Endothelial cell of umbilical vein (primary cell): Measurements from ENCODE around the gene GRID2. TPM values are rescaled to one million over a fixed set of nuclear protein-coding genes. Genes with fewer than 3 reads are reported as not detected.

ENCODE experiments used
- BruUV-seq: library from RNA; stranded (reverse); fragments of 400-500 nt; replicated peaks from 2 replicates; lab custom pipeline; 2021; lab: Mats Ljungman, UMichigan
- CTCF ChIA-PET: fragments of 300-600, 350-600 bp; sonication (Branson Sonifier 250); formaldehyde crosslinking; loops from one replicate; lab custom pipeline; 2021; ENCODE audit warnings: antibody characterized with exemption, inconsistent platforms; lab: Charles Lee
- POLR2A ChIA-PET: fragments of 300-600, 350-600 bp; sonication (Branson Sonifier 250); formaldehyde crosslinking; loops from one replicate; lab custom pipeline; 2021; ENCODE audit warnings: antibody characterized with exemption, inconsistent platforms; lab: Charles Lee
- DNase-seq: peaks from one replicate; pipeline ENCODE4 v3.0.0-alpha.2; 2011; ENCODE audit warnings: low read depth, low spot score
- FAIRE-seq: peaks from 2 replicates; lab custom pipeline; 2011; peaks lifted over from hg19 to GRCh38; lab: Jason Lieb, UNC
- H2AFZ ChIP-seq: 2 replicates; pipeline ENCODE4 v1.6.0; 2012; ENCODE audit warnings: low read depth, low read length, control low read depth, inconsistent platforms
- H3K27ac ChIP-seq: 2 replicates; pipeline ENCODE4 v1.5.1; 2011; ENCODE audit warnings: low read depth, mild to moderate bottlenecking, control low read depth, low read length, moderate library complexity; ENCODE audit not compliant: insufficient read depth
- H3K27me3 ChIP-seq, 2 experiments: 2 replicates each; pipeline versions ENCODE4 v1.6.0 to v1.6.1; 2011; ENCODE audit warnings: low read length in 2 of 2, mixed read lengths in 1 of 2; ENCODE audit not compliant: control insufficient read depth in 2 of 2, insufficient read depth in 2 of 2
- H3K36me3 ChIP-seq, 2 experiments: 2 replicates in 1 of 2; 3 replicates in 1 of 2; pipeline ENCODE4 v1.5.1; 2011; ENCODE audit warnings: low read length in 2 of 2, mild to moderate bottlenecking in 1 of 2, moderate library complexity in 1 of 2; ENCODE audit not compliant: control insufficient read depth in 2 of 2, insufficient read depth in 2 of 2; ENCODE audit errors: extremely low read depth in 1 of 2
- H3K4me1 ChIP-seq: 3 replicates; pipeline ENCODE4 v1.5.1; 2011; ENCODE audit warnings: mild to moderate bottlenecking, low read length; ENCODE audit not compliant: control insufficient read depth, insufficient read depth; ENCODE audit errors: extremely low read depth
- H3K4me2 ChIP-seq: 2 replicates; pipeline ENCODE4 v1.6.1; 2011; ENCODE audit warnings: low read length, control low read depth, mixed read lengths; ENCODE audit not compliant: insufficient read depth
- H3K4me3 ChIP-seq, 3 experiments: fragments of 200-600 bp in 1 of 3; sonication (generic), shearing (Covaris generic) in 1 of 3; replicated peaks in 1 of 3; 2 replicates each; pipeline ENCODE4 v1.5.1; 2011 to 2016; ENCODE audit warnings: control low read depth in 3 of 3, low read length in 3 of 3, mild to moderate bottlenecking in 2 of 3, inconsistent platforms in 1 of 3, low read depth in 1 of 3, moderate library complexity in 1 of 3; ENCODE audit not compliant: insufficient read depth in 1 of 3
- H3K79me2 ChIP-seq: 2 replicates; pipeline ENCODE4 v1.6.0; 2012; ENCODE audit warnings: low read length, inconsistent platforms; ENCODE audit not compliant: control insufficient read depth, insufficient read depth
- H3K9ac ChIP-seq: replicated peaks from 2 replicates; pipeline ENCODE3; 2011; ENCODE audit warnings: low read length, control low read depth; ENCODE audit not compliant: insufficient read depth; ENCODE audit errors: extremely low read depth
- H3K9me1 ChIP-seq: replicated peaks from 3 replicates; pipeline ENCODE4 v1.6.0; 2011; ENCODE audit warnings: mild to moderate bottlenecking, low read length; ENCODE audit not compliant: control insufficient read depth, insufficient read depth; ENCODE audit errors: extremely low read depth
- H3K9me3 ChIP-seq: replicated peaks from 2 replicates; pipeline ENCODE4 v1.5.1; 2012; ENCODE audit warnings: low read length, inconsistent platforms; ENCODE audit not compliant: control insufficient read depth, insufficient read depth
- H4K20me1 ChIP-seq: replicated peaks from 2 replicates; pipeline ENCODE3; 2011; ENCODE audit warnings: mild to moderate bottlenecking, low read length; ENCODE audit not compliant: control insufficient read depth, insufficient read depth; ENCODE audit errors: extremely low read depth
- CTCF ChIP-seq, 2 donors: IDR thresholded peaks; 1 replicate in 1 of 2; 2 replicates in 1 of 2; pipeline ENCODE4 v1.5.1; 2011; ENCODE audit warnings: low read length in 2 of 2, mild to moderate bottlenecking in 2 of 2, moderate library complexity in 2 of 2, control low read depth in 1 of 2, inconsistent platforms in 1 of 2, low read depth in 1 of 2; ENCODE audit not compliant: insufficient read depth in 1 of 2; ENCODE audit errors: extremely low read depth in 1 of 2
- EZH2 ChIP-seq: IDR thresholded peaks from 2 replicates; pipeline ENCODE4 v1.6.1; 2012; ENCODE audit warnings: borderline replicate concordance, low read depth, mild to moderate bottlenecking, moderate library complexity, low read length, inconsistent platforms; ENCODE audit not compliant: severe bottlenecking
- FOS ChIP-seq: IDR thresholded peaks from 2 replicates; pipeline ENCODE4 v1.6.1; 2011; ENCODE audit warnings: mild to moderate bottlenecking, low read length, moderate library complexity, borderline replicate concordance; ENCODE audit not compliant: insufficient read depth
- GATA2 ChIP-seq: IDR thresholded peaks from 2 replicates; pipeline ENCODE4 v1.7.0; 2011; ENCODE audit warnings: low read depth, mild to moderate bottlenecking, moderate library complexity, mixed read lengths, low read length; ENCODE audit not compliant: insufficient read length, insufficient read depth
- JUN ChIP-seq: IDR thresholded peaks from 2 replicates; pipeline ENCODE4 v1.6.1; 2011; ENCODE audit warnings: borderline replicate concordance, low read depth; ENCODE audit not compliant: insufficient read length, insufficient read depth
- MAX ChIP-seq: IDR thresholded peaks from 2 replicates; pipeline ENCODE4 v1.6.1; 2011; ENCODE audit not compliant: insufficient read depth, insufficient read length
- MYC ChIP-seq: IDR thresholded peaks from one replicate; pipeline ENCODE4 v1.6.1; 2011; ENCODE audit warnings: mild to moderate bottlenecking, low read depth, low read length
- POLR2A ChIP-seq: IDR thresholded peaks from 2 replicates; pipeline ENCODE4 v1.6.1; 2012; ENCODE audit warnings: low read depth, mild to moderate bottlenecking, control low read depth, low read length
- POLR2AphosphoS5 ChIP-seq: IDR thresholded peaks from 2 replicates; pipeline ENCODE4 v1.6.1; 2012; ENCODE audit warnings: low read depth, mild to moderate bottlenecking, control low read depth, low read length, moderate library complexity; ENCODE audit not compliant: insufficient read depth
- dilution Hi-C: fragments of 300-500 bp; cut with MboI; formaldehyde crosslinking; loops from one replicate; pipeline ENCODE4 v1.15.0; 2019; ENCODE audit warnings: low sequenced_read_pairs; ENCODE audit not compliant: extremely low pct_ligation_motif_present
- intact Hi-C: fragments of 100-400 bp; cut with micrococcal nuclease; formaldehyde crosslinking; loops from one replicate; pipeline ENCODE4 v1.10.0; 2022
- polyA plus RNA-seq, 4 experiments: library from polyadenylated mRNA; depleted of rRNA in 3 of 4; stranded (reverse) in 3 of 4; unstranded in 1 of 4; fragments of >200 nt; gene quantifications; 2 replicates each; pipeline versions ENCODE4 v1.2.1 to v1.2.3, GENCODE V29; 2011 to 2012; ENCODE audit warnings: missing spikeins in 1 of 4
- total RNA-seq: library from RNA; stranded (reverse); gene quantifications from 2 replicates; pipeline ENCODE4 v1.2.3, GENCODE V29; 2021

The GRID2 gene
- total and polyA plus RNA-seq, 2 donors (not counting 3 experiments of a cell fraction or from before 2014, with no cell fraction given) = not detected

- H3K4me1 ChIP-seq = no peaks in the 10 kb centered on the region
- no peak for FAIRE-seq
- ChIA-PET CTCF (no interaction called here), POLR2A (no interaction called here)
- H3K9ac ChIP-seq = no peak overlapping the region
- BruUV-seq = no TSS peak
- dilution Hi-C loops = no loop called here
- H3K36me3 ChIP-seq = no peaks in the 10 kb centered on the region
- intact Hi-C loops = no loop called here
- no peaks in the 10 kb centered on the region for H3K9me3 ChIP-seq
- H3K9me1 ChIP-seq = no peaks in the 10 kb centered on the region
- H2AFZ ChIP-seq = no peak overlapping the region
- no peaks in the 10 kb centered on the region for H4K20me1 ChIP-seq
- no peak for DNase-seq
- H3K27ac ChIP-seq = no peak overlapping the region
- no peaks in the 10 kb centered on the region for H3K79me2 ChIP-seq
- H3K4me3 ChIP-seq = no peak overlapping the region
- H3K27me3 ChIP-seq = no peaks in the 10 kb centered on the region
- H3K4me2 ChIP-seq = no peak overlapping the region
- TF ChIP-seq GATA2 (no peak), MAX (no peak), JUN (no peak), FOS (no peak), POLR2AphosphoS5 (no peak), EZH2 (no peak), POLR2A (no peak), MYC (no peak), CTCF (IDR thresholded peaks at IDR 0.05; ENCODE audit: extremely low read depth in 1 of 2, insufficient read depth in 1 of 2, low read depth in 1 of 2, low read length in 2 of 2) (no peak)
Observed at GRCh38 chr4:93042746-93043145, 739.0 kb downstream of the GRID2 start.
